D341Med (cell line): ENCODE data around the gene APBB2.

Source experiments
- DNase-seq: peaks from one replicate; pipeline ENCODE4 v3.0.0; 2012; ENCODE audit warnings: low spot score

APBB2 gene

GRCh38 chr4:40971338-40971737 lies 243.0 kb downstream of the APBB2 start:
- DNase-seq: no peak

- DNase-seq: no peak
These were observed 244.8 kb downstream of the APBB2 start for GRCh38 chr4:40969501-40969900.

GRCh38 chr4:40967550-40967949 lies 246.8 kb downstream of the APBB2 start:
- no peak for DNase-seq

GRCh38 chr4:40966091-40966490 lies 248.3 kb downstream of the APBB2 start:
- DNase-seq: no peak

GRCh38 chr4:40963897-40964478 lies 250.4 kb downstream of the APBB2 start:
- no peak for DNase-seq

GRCh38 chr4:40962551-40963180 lies 251.7 kb downstream of the APBB2 start:
- no peak for DNase-seq

GRCh38 chr4:40960941-40961340 lies 253.4 kb downstream of the APBB2 start:
- no peak for DNase-seq

GRCh38 chr4:40957281-40957680 lies 257.1 kb downstream of the APBB2 start:
- DNase-seq: no peak

- no peak for DNase-seq
These were observed 257.6 kb downstream of the APBB2 start for GRCh38 chr4:40956721-40957255.

- DNase-seq: no peak
These were observed 260.2 kb downstream of the APBB2 start for GRCh38 chr4:40954088-40954668.

GRCh38 chr4:40953283-40954087 lies 260.9 kb downstream of the APBB2 start:
- DNase-seq: no peak

- no peak for DNase-seq
These were observed 261.7 kb downstream of the APBB2 start for GRCh38 chr4:40952672-40953071.

GRCh38 chr4:40952217-40952616 lies 262.1 kb downstream of the APBB2 start:
- DNase-seq: no peak

- DNase-seq: no peak
These were observed 263.3 kb downstream of the APBB2 start for GRCh38 chr4:40951026-40951425.

GRCh38 chr4:40949358-40950100 lies 264.8 kb downstream of the APBB2 start:
- DNase-seq: no peak

GRCh38 chr4:40948014-40948413 lies 266.3 kb downstream of the APBB2 start:
- DNase-seq: no peak

GRCh38 chr4:40946652-40947051 lies 267.7 kb downstream of the APBB2 start:
- DNase-seq: no peak

GRCh38 chr4:40940756-40941155 lies 273.6 kb downstream of the APBB2 start:
- no peak for DNase-seq

- no peak for DNase-seq
These were observed 274.0 kb downstream of the APBB2 start for GRCh38 chr4:40940317-40940741.

GRCh38 chr4:40939856-40940255 lies 274.5 kb downstream of the APBB2 start:
- DNase-seq: no peak

- DNase-seq: no peak
These were observed 276.0 kb downstream of the APBB2 start for GRCh38 chr4:40938337-40938736.
